ENCODE results near the gene CRAT. TPM values are rescaled to one million over a fixed set of nuclear protein-coding genes. Genes with fewer than 3 reads are reported as not detected.
A peak's percentile ranks its signal among the peaks of the same experiment; 100 is the strongest.

Gene CRAT
- total and polyA plus RNA-seq, 2 of the 4 experiments (the other 2 are of a cell fraction) = 18.8 to 41.6 TPM

DNA sequence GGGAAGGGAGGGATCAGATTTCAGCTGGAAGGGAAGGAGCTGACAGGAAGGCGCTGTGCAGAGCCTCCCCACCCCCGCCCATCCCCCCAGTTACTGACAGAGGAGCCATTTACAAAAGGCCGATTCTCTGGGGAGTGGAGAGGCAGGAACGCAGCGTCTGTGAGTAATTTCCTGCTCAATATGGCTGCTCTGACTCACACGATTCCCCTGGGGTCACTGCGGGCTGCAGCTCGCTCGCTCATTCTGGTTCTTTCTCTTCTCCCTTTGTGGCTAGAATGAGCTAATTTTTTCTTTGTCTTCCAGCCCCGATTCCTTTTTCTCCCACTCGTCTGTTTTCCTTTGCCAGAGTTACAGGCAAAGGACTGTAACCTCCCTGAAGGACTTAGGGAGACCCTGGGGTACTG lies 29.4 kb upstream of the CRAT start (continued):
- peak; percentile 46 for TF ChIP-seq SMC3 (IDR thresholded peaks at IDR 0.05; ENCODE audit: low read depth, low read length)

DNA sequence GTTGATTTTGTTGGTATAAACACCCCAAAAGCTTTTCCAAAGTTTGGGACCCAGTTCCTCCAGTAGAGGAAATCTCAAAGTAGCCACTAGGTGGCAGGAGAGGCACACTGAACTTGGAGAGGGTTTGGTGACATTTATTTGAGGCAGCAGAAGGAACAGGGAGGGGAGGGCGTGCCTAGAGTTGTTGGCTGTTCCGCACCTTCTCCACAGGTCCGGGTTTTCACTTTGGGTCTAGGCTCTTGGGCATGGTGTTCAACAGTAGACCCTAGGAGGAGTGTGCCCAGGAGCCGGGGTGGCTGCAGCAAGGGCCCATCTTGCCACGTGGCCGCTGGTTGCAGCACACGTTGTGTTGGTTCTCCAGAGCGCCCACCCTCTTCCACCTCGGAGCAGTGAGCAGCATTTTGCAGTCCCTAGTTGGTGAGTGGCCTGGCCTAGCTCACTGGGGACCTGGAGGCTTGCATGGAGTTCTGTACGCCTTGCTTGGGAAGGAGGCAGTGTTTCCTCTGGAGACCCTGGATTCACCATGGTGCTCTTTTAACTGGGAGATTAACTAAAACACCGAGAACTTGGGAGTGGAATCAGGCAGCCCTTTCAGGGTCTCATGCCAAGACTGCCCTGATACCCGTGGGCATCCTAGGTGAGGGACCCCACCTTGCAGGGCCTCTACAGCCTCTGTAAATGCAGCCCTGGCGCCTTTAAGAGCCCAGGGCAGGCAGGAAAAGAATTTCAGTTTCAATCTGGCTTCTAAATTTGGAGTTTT lies 28.8 kb upstream of the CRAT start:
- Histone ChIP-seq H3K4ac (ENCODE audit: low read depth, low read length) (peak overlapping the region; percentile 100), H2AK5ac (ENCODE audit: low read depth, low read length) (peak overlapping the region; percentile 100), H4K8ac (ENCODE audit: low read depth in 2 of 2, low read length in 2 of 2) (peak overlapping the region; percentile 89 to 99), H2AFZ (replicated peaks; ENCODE audit: low read length, poor library complexity) (peak overlapping the region; percentile 88), H3K23ac (ENCODE audit: low read depth, low read length) (peak overlapping the region; percentile 100), H3K14ac (replicated peaks; ENCODE audit: low read depth, low read length) (peak overlapping the region; percentile 100), H3K9me1 (ENCODE audit: insufficient read depth, low read length) (peaks cover 8% of the 10 kb centered on the region), H4K5ac (ENCODE audit: low read depth, low read length) (peak overlapping the region; percentile 94), H2BK120ac (ENCODE audit: low read depth, low read length) (peak overlapping the region; percentile 100), H4K91ac (ENCODE audit: insufficient read depth, low read depth, low read length) (peak overlapping the region; percentile 100), H3K36me3 (ENCODE audit: control insufficient read depth, insufficient read depth, low read length) (peaks cover 24% of the 10 kb centered on the region), H3K4me1 (ENCODE audit: control insufficient read depth, insufficient read depth, low read length) (peaks cover 49% of the 10 kb centered on the region), H3K9me3 (ENCODE audit: control insufficient read depth, insufficient read depth, low read length) (no peaks in the 10 kb centered on the region), H3K4me3 (ENCODE audit: insufficient read depth, low read depth, low read length) (peak overlapping the region; percentile 2; the same call in 1 of the 2 replicates), H3K18ac (ENCODE audit: low read depth, low read length) (peak overlapping the region; percentile 91), H3K27ac (ENCODE audit: insufficient read depth, low read length) (peak overlapping the region; percentile 91), H3K4me2 (ENCODE audit: low read depth, low read length) (peak overlapping the region; percentile 48), H3K27me3 (ENCODE audit: control insufficient read depth, insufficient read depth, low read length) (no peaks in the 10 kb centered on the region), H2BK20ac (ENCODE audit: low read depth, low read length) (peak overlapping the region; percentile 100), H4K20me1 (ENCODE audit: insufficient read depth, low read length) (no peaks in the 10 kb centered on the region; the same call in 1 of the 2 replicates), H2AK9ac (replicated peaks; ENCODE audit: low read depth, low read length, poor library complexity) (peak overlapping the region; percentile 100), H3K79me1 (ENCODE audit: low read depth in 1 of 2, low read length in 2 of 2) (peaks cover 5 to 34% of the 10 kb centered on the region in 2 experiments; a peak in 3 of 4 replicates), H2BK5ac (ENCODE audit: low read depth, low read length, poor library complexity, severe bottlenecking) (peak overlapping the region; percentile 98), H3K56ac (ENCODE audit: extremely low read depth, insufficient read depth, low read length) (peak overlapping the region; percentile 99), H2BK15ac (ENCODE audit: low read depth, low read length) (peak overlapping the region; percentile 92), H3K9ac (ENCODE audit: low read depth, low read length) (peak overlapping the region; percentile 84)
- DNase-seq = peak; percentile 84
- intact Hi-C loops (cut with micrococcal nuclease) (loop anchor here (1.0 to 5.0 kb wide), 4 partner anchors 195 to 643 kb away; no protein-coding TSS in a partner anchor), dilution Hi-C loops (cut with HindIII; ENCODE audit: low sequenced_read_pairs, unreplicated experiment) (no loop called here), in situ Hi-C loops (cut with MboI; ENCODE audit: low sequenced_read_pairs) (no loop called here)
- no TSS peak for BruUV-seq (replicated peaks)
- ATAC-seq (ENCODE audit: low read depth) = peak; percentile 50
- ChIA-PET CTCF (interaction anchor here (0.7 to 3.1 kb wide), 9 partner anchors 8 to 481 kb away, joined by 3 to 21 read pairs (median 4); no protein-coding TSS in a partner anchor), POLR2A (ENCODE audit: unreplicated experiment) (interaction anchor here (0.5 to 2.6 kb wide), 13 partner anchors 8 to 486 kb away, joined by 3 to 17 read pairs (median 4); partner anchors contain the start of gene IER5L)
- WGBS, 2 experiments (ENCODE audit: extremely low coverage in 2 of 2, insufficient read length in 1 of 2) = 3% methylated on average over 10 of the region's 13 CpGs; no CpG with 5 or more reads in 1 of the 2 experiments
- TF ChIP-seq MAFK (IDR thresholded peaks at IDR 0.05; ENCODE audit: low read depth, low read length) (no peak), USF2 (IDR thresholded peaks at IDR 0.05; ENCODE audit: low read depth, low read length) (no peak), FOS (IDR thresholded peaks at IDR 0.05; ENCODE audit: low read depth, low read length) (no peak), NFE2L2 (IDR thresholded peaks at IDR 0.05; ENCODE audit: low read depth, low read length) (no peak), MAZ (IDR thresholded peaks at IDR 0.05; ENCODE audit: borderline replicate concordance, low read depth, low read length) (peak; percentile 71), CHD1 (IDR thresholded peaks at IDR 0.05; ENCODE audit: low read depth, low read length) (no peak), SMC3 (IDR thresholded peaks at IDR 0.05; ENCODE audit: low read depth, low read length) (peak; percentile 76), ELK1 (IDR thresholded peaks at IDR 0.05; ENCODE audit: borderline replicate concordance, low read depth, low read length) (no peak), POLR2A (IDR thresholded peaks at IDR 0.05; ENCODE audit: low read depth, low read length) (peak; percentile 24; the same call in 1 of the 2 replicates), BHLHE40 (IDR thresholded peaks at IDR 0.05; ENCODE audit: low read depth, low read length) (no peak)
- TF ChIP-seq, protein P1, sequence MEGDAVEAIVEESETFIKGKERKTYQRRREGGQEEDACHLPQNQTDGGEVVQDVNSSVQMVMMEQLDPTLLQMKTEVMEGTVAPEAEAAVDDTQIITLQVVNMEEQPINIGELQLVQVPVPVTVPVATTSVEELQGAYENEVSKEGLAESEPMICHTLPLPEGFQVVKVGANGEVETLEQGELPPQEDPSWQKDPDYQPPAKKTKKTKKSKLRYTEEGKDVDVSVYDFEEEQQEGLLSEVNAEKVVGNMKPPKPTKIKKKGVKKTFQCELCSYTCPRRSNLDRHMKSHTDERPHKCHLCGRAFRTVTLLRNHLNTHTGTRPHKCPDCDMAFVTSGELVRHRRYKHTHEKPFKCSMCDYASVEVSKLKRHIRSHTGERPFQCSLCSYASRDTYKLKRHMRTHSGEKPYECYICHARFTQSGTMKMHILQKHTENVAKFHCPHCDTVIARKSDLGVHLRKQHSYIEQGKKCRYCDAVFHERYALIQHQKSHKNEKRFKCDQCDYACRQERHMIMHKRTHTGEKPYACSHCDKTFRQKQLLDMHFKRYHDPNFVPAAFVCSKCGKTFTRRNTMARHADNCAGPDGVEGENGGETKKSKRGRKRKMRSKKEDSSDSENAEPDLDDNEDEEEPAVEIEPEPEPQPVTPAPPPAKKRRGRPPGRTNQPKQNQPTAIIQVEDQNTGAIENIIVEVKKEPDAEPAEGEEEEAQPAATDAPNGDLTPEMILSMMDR (conservative IDR thresholded peaks at IDR 0.05; ENCODE audit: low read depth, low read length) = peak; percentile 93

Data from IMR-90 (cell line).